SK-N-SH (cell line): ENCODE data around the gene COX7A2.

Experiments
- POLR2AphosphoS5 ChIP-seq: IDR thresholded peaks from 2 replicates; pipeline ENCODE4 v1.6.1; 2012; ENCODE audit warnings: low read depth, low read length
- TF ChIP-seq, protein P1 (sequence below): fragments of 200-600 bp; sonication (generic); IDR thresholded peaks from 2 replicates; pipeline ENCODE4 v1.6.1; 2017; ENCODE audit warnings: antibody characterized with exemption, mild to moderate bottlenecking, moderate library complexity

DNA sequence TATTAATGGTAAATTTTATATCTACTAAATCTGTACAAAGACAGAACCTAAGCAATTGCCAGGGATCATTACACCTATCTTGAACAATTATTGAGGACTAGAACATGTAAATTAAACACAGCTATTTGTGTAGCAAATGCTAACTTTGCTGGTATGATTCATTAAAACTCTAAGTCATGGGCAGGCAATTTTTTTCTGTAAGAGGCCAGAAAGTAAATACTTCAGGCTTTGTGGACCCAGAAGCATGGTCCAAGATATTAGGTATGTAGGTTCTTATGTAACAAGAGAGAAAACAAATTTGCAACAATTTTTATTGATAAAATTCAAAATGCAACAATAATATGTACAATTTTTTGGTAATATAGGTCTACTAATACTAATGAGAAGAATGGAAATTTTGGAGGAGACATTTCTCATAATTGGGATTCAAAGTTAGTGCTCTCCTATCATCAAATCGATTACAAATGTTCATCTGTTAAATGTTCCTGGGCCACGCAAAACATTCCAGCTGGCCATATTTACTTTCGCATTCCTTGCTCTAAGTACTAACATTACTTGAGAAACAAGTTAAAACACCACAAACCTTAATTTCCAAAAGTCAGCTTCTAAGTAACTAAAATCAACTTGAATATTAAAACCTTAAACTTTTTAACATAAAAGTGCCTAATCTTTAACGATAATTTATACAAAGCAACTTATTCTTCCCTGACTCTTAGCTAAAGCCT is 36.7 kb upstream of the COX7A2 start:
- TF ChIP-seq POLR2AphosphoS5: no peak
- TF ChIP-seq, protein P1, sequence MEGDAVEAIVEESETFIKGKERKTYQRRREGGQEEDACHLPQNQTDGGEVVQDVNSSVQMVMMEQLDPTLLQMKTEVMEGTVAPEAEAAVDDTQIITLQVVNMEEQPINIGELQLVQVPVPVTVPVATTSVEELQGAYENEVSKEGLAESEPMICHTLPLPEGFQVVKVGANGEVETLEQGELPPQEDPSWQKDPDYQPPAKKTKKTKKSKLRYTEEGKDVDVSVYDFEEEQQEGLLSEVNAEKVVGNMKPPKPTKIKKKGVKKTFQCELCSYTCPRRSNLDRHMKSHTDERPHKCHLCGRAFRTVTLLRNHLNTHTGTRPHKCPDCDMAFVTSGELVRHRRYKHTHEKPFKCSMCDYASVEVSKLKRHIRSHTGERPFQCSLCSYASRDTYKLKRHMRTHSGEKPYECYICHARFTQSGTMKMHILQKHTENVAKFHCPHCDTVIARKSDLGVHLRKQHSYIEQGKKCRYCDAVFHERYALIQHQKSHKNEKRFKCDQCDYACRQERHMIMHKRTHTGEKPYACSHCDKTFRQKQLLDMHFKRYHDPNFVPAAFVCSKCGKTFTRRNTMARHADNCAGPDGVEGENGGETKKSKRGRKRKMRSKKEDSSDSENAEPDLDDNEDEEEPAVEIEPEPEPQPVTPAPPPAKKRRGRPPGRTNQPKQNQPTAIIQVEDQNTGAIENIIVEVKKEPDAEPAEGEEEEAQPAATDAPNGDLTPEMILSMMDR: no peak
